PC-9 (cell line): ENCODE data around the gene OAF.
"Not testable (repeated sequence)": the region's sequence is repeated elsewhere in the genome, so short reads cannot be mapped to it uniquely, and the experiment has no call there.

Source experiments
- CTCF ChIP-seq: fragments of 200-600 bp; sonication (generic); conservative IDR thresholded peaks from 2 replicates; pipeline ENCODE4 v1.6.1; 2017; ENCODE audit warnings: mixed run types, antibody characterized with exemption, mild to moderate bottlenecking, moderate library complexity
- EZH2 ChIP-seq: fragments of 200-600 bp; sonication (generic); IDR thresholded peaks from 2 replicates; pipeline ENCODE4 v1.8.0; 2017; ENCODE audit warnings: antibody characterized with exemption, low read depth

- not testable (repeated sequence) for TF ChIP-seq EZH2, CTCF
Observed at GRCh38 chr11:120253377-120253776, 42.5 kb downstream of the OAF start.
